SK-N-MC (cell line): ENCODE results near the gene GMDS.

ENCODE experiments used
- DNase-seq: peaks from one replicate; pipeline ENCODE4 v3.0.0-alpha.2; 2011; ENCODE audit warnings: low read depth, low spot score
- H3K27ac ChIP-seq: fragments of 200-600 bp; sonication (generic); 2 replicates; pipeline ENCODE4 v1.5.1; 2016; ENCODE audit warnings: mixed run types
- H3K36me3 ChIP-seq: fragments of 200-600 bp; sonication (generic); 2 replicates; pipeline ENCODE4 v1.6.1; 2017; ENCODE audit warnings: antibody characterized with exemption, low read length, mixed read lengths; ENCODE audit not compliant: insufficient read depth
- H3K4me3 ChIP-seq: fragments of 200-600 bp; sonication (generic); 2 replicates; pipeline ENCODE4 v1.5.1; 2016
- H3K9ac ChIP-seq: fragments of 200-600 bp; sonication (generic); 2 replicates; pipeline ENCODE4 v1.8.0; 2017; ENCODE audit warnings: mixed run types, mixed read lengths; ENCODE audit not compliant: insufficient read length
- H3K9me3 ChIP-seq: fragments of 200-600 bp; sonication (generic); 2 replicates; pipeline ENCODE4 v1.6.1; 2017; ENCODE audit warnings: low read depth, mild to moderate bottlenecking, antibody characterized with exemption, low read length, moderate library complexity, mixed read lengths
- EZH2 ChIP-seq: fragments of 200-600 bp; sonication (generic); IDR thresholded peaks from one replicate; pipeline ENCODE4 v1.6.1; 2017; ENCODE audit warnings: antibody characterized with exemption
- FOXP2 ChIP-seq: optimal IDR thresholded peaks from 2 replicates; pipeline ENCODE3; 2011; ENCODE audit warnings: mild to moderate bottlenecking, moderate library complexity; ENCODE audit not compliant: insufficient read depth; ENCODE audit errors: extremely low read length, control extremely low read depth
- POLR2AphosphoS5 ChIP-seq: IDR thresholded peaks from 2 replicates; pipeline ENCODE4 v1.6.1; 2012; ENCODE audit warnings: mild to moderate bottlenecking, low read depth, low read length, borderline replicate concordance

Gene GMDS

GRCh38 chr6:2149361-2150006, 95.9 kb downstream of the GMDS start:
- no peak for DNase-seq
- no peak overlapping the region for H3K27ac ChIP-seq
- no peaks in the 10 kb centered on the region for H3K36me3 ChIP-seq
- no peak for TF ChIP-seq EZH2
- no peaks in the 10 kb centered on the region for H3K9me3 ChIP-seq
- H3K4me3 ChIP-seq: no peak overlapping the region
- H3K9ac ChIP-seq: no peak overlapping the region

- H3K9me3 ChIP-seq: no peaks in the 10 kb centered on the region
- H3K9ac ChIP-seq: no peak overlapping the region
- H3K36me3 ChIP-seq: no peaks in the 10 kb centered on the region
- no peak for DNase-seq
- TF ChIP-seq EZH2: no peak
- no peak for TF ChIP-seq POLR2AphosphoS5
- no peak for TF ChIP-seq FOXP2
- H3K27ac ChIP-seq: no peak overlapping the region
- H3K4me3 ChIP-seq: no peak overlapping the region
Observed at GRCh38 chr6:2148748-2149147, 96.7 kb downstream of the GMDS start.

GRCh38 chr6:2147766-2148448, 97.5 kb downstream of the GMDS start:
- TF ChIP-seq EZH2: no peak
- no peak for TF ChIP-seq POLR2AphosphoS5
- no peak for TF ChIP-seq FOXP2
- Histone ChIP-seq H3K9ac (no peak overlapping the region), H3K9me3 (no peaks in the 10 kb centered on the region), H3K4me3 (no peak overlapping the region), H3K36me3 (no peaks in the 10 kb centered on the region), H3K27ac (no peak overlapping the region)
- DNase-seq: no peak

GRCh38 chr6:2147261-2147660, 98.1 kb downstream of the GMDS start:
- no peak overlapping the region for H3K27ac ChIP-seq
- H3K9ac ChIP-seq: no peak overlapping the region
- H3K4me3 ChIP-seq: no peak overlapping the region
- H3K36me3 ChIP-seq: no peaks in the 10 kb centered on the region
- DNase-seq: no peak
- no peaks in the 10 kb centered on the region for H3K9me3 ChIP-seq
- TF ChIP-seq FOXP2 (no peak), EZH2 (no peak), POLR2AphosphoS5 (no peak)

- TF ChIP-seq FOXP2: no peak
- TF ChIP-seq EZH2: no peak
- no peak for TF ChIP-seq POLR2AphosphoS5
- Histone ChIP-seq H3K9ac (no peak overlapping the region), H3K4me3 (no peak overlapping the region), H3K9me3 (no peaks in the 10 kb centered on the region), H3K27ac (no peak overlapping the region), H3K36me3 (no peaks in the 10 kb centered on the region)
- no peak for DNase-seq
Observed at GRCh38 chr6:2144210-2144609, 101.2 kb downstream of the GMDS start.

GRCh38 chr6:2141644-2142290, 103.6 kb downstream of the GMDS start:
- no peak overlapping the region for H3K4me3 ChIP-seq
- H3K36me3 ChIP-seq: no peaks in the 10 kb centered on the region
- H3K27ac ChIP-seq: no peak overlapping the region

GRCh38 chr6:2140438-2141128, 104.8 kb downstream of the GMDS start:
- Histone ChIP-seq H3K9me3 (no peaks in the 10 kb centered on the region), H3K36me3 (no peaks in the 10 kb centered on the region), H3K4me3 (no peak overlapping the region), H3K27ac (no peak overlapping the region), H3K9ac (no peak overlapping the region)
- no peak for DNase-seq
- TF ChIP-seq POLR2AphosphoS5: no peak
- TF ChIP-seq EZH2: no peak
- no peak for TF ChIP-seq FOXP2

More at GRCh38 chr6:2141644-2142290, 103.6 kb downstream of the GMDS start:
- no peak for DNase-seq
- TF ChIP-seq EZH2 (no peak), POLR2AphosphoS5 (no peak), FOXP2 (no peak)
- Histone ChIP-seq H3K9ac (no peak overlapping the region), H3K9me3 (no peaks in the 10 kb centered on the region)

GRCh38 chr6:2135401-2135800, 110.0 kb downstream of the GMDS start:
- Histone ChIP-seq H3K27ac (no peak overlapping the region), H3K9me3 (no peaks in the 10 kb centered on the region), H3K4me3 (no peak overlapping the region), H3K36me3 (no peaks in the 10 kb centered on the region), H3K9ac (no peak overlapping the region)
- no peak for DNase-seq
- no peak for TF ChIP-seq POLR2AphosphoS5
- TF ChIP-seq FOXP2: no peak
- no peak for TF ChIP-seq EZH2
